Measurements from ENCODE around the gene ZBTB5.
"Not testable (repeated sequence)": the region's sequence is repeated elsewhere in the genome, so short reads cannot be mapped to it uniquely, and the experiment has no call there.

The ZBTB5 gene

GRCh38 chr9:37485389-37486255 is 20.4 kb upstream of the ZBTB5 start, which contains the start of gene POLR1E:
Gene POLR1E, plus strand, starts transcription at chr9:37485948. Its CDS starts 100 bp downstream, at chr9:37486048.
- DNase-seq: peak; percentile 94

DNA sequence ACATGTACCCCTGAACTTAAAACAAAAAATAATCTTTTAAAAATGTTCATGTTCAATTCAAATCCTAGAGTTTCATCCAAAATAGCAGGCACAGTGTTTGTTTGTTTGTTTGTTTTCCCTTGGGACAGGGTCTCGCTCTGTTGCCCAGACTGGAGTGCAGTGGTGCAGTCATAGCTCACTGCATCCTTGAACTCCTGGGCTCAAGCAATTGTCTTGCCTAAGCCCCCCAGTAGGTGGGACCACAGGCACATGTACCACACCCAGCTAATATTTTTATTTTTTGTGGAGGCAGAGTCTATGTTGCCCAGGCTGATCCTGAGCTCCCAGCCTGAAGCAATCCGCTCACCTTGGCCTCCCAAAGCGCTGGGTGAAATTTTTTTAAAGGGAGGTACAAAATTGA is 15.5 kb upstream of the ZBTB5 start:
- DNase-seq: no peak

DNA sequence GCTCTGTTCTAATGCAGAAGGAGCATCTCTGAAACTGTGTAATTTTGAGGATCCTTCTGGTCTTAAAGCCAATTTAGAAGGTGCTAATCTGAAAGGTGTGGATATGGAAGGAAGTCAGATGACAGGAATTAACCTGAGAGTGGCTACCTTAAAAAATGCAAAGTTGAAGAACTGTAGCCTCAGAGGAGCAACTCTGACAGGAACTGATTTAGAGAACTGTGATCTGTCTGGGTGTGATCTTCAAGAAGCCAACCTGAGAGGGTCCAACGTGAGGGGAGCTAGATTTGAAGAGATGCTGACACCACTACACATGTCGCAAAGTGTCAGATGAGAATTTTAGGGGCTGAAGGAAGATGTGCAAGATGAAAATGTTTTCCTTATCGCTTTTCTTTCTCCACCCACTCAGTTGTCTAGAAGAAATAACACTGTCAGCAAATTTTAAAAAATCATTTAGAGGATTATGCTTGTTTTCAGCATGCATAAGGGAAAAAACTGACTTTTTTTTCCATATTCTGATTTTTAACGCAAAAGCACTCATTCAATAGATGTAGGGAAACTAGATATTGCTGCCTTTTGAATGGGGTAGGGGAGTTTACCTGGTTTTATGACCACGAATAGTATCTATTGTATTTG is 12.9 kb upstream of the ZBTB5 start:
- DNase-seq: not testable (repeated sequence)

GRCh38 chr9:37477443-37477842 is 12.2 kb upstream of the ZBTB5 start:
- DNase-seq: not testable (repeated sequence)

DNA sequence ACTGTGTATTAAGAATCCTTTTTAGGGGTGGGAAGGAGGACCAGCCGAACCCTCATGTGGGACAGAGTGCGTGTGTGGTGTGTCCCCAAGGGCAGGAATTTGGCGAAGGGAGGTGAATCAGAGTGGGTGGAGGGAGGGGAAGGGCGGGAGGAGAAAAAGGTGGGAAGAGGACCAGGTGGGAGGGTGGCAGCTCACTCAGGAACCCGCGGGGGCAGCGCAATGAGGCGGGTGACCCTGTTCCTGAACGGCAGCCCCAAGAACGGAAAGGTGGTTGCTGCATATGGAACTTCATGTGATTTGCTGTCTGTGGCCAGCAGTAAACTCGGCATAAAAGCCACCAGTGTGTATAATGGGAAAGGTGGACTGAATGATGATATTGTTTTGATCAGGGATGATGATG is 11.7 kb upstream of the ZBTB5 start:
- DNase-seq: no peak

- DNase-seq: no peak
Measured at GRCh38 chr9:37474438-37474837, 9.2 kb upstream of the ZBTB5 start.

- DNase-seq: not testable (repeated sequence)
Measured at GRCh38 chr9:37473982-37474381, 8.7 kb upstream of the ZBTB5 start.

GRCh38 chr9:37471942-37472684 is 6.9 kb upstream of the ZBTB5 start:
- no peak for DNase-seq

GRCh38 chr9:37468620-37469019 is 3.4 kb upstream of the ZBTB5 start:
- DNase-seq: no peak

DNA sequence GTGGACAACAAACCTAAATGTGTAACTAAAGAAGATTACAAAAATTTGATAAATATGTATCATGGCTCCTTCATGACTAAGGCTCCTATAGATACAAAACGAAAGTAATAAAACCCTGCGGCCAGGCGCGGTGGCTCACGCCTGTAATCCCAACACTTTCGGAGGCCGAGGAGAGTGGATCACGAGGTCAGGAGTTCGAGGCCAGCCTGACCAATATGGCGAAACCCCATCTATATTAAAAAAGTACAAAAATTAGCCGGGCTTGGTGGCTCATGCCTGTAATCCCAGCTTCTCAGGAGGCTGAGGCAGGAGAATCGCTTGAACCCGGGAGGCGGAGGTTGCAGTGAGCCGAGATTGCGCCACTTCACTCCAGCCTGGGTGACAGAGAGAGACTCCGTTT is 2.3 kb upstream of the ZBTB5 start:
- not testable (repeated sequence) for DNase-seq

DNA sequence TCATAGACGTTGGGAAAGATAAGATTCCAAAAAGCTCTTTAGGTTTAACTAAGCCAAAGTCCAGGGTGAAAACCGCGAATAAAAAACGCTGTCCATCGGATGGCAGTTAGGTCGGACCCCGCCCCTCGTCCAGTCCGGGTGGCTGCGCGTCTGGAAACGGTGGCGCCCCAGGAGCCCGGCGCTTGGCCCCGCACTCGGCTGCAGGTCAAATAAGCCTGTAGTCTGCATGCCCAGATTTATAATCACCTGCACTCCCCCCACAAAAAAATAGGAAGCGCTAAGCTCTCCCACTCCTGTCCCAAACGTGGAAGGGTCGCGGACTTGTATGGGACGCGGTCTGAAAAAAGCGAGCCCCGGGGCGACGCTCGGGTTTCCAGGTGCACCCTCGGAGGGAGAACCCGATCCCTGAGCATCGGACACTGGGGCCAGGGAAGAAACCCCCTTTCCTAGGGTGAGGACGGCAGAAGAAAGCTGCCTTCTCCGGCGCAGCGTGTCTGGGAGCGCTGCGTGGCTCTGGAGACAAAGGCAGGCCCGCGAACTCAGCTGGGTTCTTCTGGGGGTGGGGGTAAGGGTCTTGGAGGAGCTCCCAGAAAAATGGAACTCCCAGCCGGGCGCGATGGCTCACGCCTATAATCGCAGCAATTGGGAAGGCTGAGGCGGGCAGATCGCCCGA is 923 bp upstream of the ZBTB5 start:
- DNase-seq: no peak

DNA sequence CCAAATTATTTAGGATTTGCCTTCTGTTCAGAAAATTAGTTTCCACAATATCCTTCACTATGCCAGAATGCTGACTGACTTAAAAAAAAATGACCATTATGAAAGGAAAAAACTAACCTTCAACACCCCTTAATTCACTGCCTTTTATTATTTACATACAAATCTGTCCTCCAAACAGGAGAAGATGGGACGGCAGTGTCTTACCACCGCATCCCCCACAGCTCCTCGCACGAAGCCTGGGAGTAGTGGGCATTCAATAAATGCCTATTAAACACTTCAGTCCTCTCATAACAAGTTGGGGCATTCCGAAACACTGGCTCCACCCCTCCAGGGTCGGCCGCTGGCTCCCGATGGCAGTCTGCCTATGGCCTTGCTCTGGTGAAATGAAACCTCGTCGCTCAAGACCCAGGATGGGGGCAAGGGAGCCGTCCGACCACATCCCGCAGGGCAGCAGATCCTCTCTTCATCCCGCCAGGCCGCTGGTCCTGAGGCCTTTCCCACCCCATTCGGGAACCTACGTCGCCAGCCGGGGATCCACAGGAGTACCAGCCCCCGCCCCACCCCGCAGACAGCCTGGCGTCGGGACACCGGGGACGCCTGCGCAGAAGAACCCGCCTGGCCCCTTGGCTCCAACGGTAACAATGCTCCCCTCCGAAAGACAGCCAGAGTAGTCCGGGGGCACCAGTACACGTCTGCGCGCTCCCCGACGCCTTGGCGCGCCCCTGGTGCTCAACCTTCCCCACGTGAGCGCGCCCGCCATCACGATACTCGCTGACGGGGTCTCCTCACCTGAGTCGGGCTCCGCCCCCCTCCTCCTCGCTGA is 613 bp downstream of the ZBTB5 start:
- DNase-seq: peak; percentile 59 to 80

- no peak for DNase-seq
Measured at GRCh38 chr9:37464006-37464405, 1.2 kb downstream of the ZBTB5 start.

DNA sequence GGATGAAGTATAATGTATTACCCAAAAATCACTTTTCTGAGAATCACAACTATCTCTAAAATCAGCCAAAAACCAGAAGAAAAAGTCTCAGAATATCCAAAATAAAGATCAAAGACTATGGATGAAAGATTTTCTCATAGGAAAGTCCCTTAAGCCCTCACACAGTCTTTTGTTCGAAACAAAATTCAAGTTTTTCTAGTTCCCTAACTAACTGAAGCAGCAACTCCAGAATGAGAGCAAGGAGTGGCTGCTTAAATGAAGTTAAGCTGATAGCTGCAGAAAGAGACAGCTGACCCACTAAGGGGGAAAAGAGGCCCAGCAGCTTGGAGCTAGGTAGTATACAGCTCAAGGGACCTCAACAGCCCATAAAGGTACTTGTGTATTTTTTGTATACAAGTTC is 8.4 kb downstream of the ZBTB5 start:
- no peak for DNase-seq

- DNase-seq: no peak
Measured at GRCh38 chr9:37455884-37456647, 9.2 kb downstream of the ZBTB5 start.

GRCh38 chr9:37454238-37454637 is 11.0 kb downstream of the ZBTB5 start:
- DNase-seq: no peak

- DNase-seq: no peak
Measured at GRCh38 chr9:37453827-37454226, 11.4 kb downstream of the ZBTB5 start.

GRCh38 chr9:37452611-37453010 is 12.6 kb downstream of the ZBTB5 start:
- DNase-seq: no peak

GRCh38 chr9:37451628-37452027 is 13.6 kb downstream of the ZBTB5 start:
- no peak for DNase-seq

DNA sequence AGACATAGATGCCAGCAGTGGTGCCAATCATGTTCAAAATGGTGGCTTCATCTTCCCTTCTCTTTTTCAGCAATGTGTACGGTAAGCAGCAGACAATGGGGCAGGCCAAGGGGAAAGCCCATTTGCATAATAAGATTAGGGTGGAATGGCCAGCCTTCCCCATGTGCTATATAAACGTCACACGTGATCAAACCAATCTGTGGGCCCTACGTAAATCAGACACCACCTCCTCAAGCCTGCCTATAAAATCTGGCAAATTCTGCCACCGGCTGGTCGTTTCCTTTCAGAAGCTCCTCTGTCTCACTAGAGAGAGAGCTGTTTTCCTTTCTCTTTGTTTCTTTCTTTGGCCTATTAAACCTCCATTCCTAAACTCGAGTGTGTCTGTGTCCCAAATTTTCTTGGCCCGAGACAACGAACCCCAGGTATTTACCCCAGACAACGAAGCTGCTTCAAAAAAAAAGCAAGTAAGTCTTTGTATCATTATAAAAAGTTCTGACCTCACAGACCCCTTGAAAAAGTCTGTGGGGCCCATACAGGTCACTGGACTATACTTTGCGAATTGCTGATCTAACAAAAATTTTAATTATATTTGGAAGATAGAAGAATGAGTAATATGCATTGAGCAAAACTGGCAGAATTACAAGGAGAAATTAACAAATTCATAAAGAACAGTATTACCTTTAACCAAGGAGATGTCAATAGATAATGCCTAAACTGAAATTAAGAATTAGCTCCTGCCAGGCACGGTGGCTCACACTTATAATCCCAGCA is 15.2 kb downstream of the ZBTB5 start:
- no peak for DNase-seq
